Osteoblast (primary cell): ENCODE measurements around the gene MIGA1. TPM values are rescaled to one million over a fixed set of nuclear protein-coding genes. Genes with fewer than 3 reads are reported as not detected.

Experiments used
- DNase-seq: peaks from one replicate; pipeline ENCODE4 v3.0.0; 2011; ENCODE audit warnings: low spot score, mixed read lengths; ENCODE audit not compliant: insufficient read length; ENCODE audit errors: missing footprints
- H2AFZ ChIP-seq: 2 replicates; pipeline ENCODE4 v1.6.0; 2011; ENCODE audit warnings: mild to moderate bottlenecking, low read length
- H3K27ac ChIP-seq: 2 replicates; pipeline ENCODE4 v1.5.1; 2011; ENCODE audit warnings: mild to moderate bottlenecking, low read depth, low read length, moderate library complexity
- H3K27me3 ChIP-seq: 2 replicates; pipeline ENCODE4 v1.6.0; 2012; ENCODE audit warnings: mild to moderate bottlenecking, control low read depth, inconsistent platforms, low read length, moderate library complexity; ENCODE audit not compliant: insufficient read depth
- H3K36me3 ChIP-seq: 2 replicates; pipeline ENCODE4 v1.5.1; 2011; ENCODE audit warnings: mild to moderate bottlenecking, low read length, control low read depth, moderate library complexity; ENCODE audit not compliant: insufficient read depth
- H3K4me1 ChIP-seq: 2 replicates; pipeline ENCODE4 v1.5.1; 2011; ENCODE audit warnings: mild to moderate bottlenecking, low read length, control low read depth, moderate library complexity; ENCODE audit not compliant: insufficient read depth
- H3K4me2 ChIP-seq: 2 replicates; pipeline ENCODE4 v1.6.0; 2011; ENCODE audit warnings: mild to moderate bottlenecking, low read length; ENCODE audit not compliant: insufficient read depth
- H3K4me3 ChIP-seq: fragments of 200-600 bp; sonication (generic); 3 replicates; pipeline ENCODE4 v1.5.1; 2012; ENCODE audit warnings: mild to moderate bottlenecking, low read length, inconsistent platforms; ENCODE audit not compliant: insufficient read depth
- H3K79me2 ChIP-seq: 2 replicates; pipeline ENCODE4 v1.6.0; 2012; ENCODE audit warnings: mild to moderate bottlenecking, low read length, control low read depth, inconsistent platforms; ENCODE audit not compliant: insufficient read depth
- H3K9me3 ChIP-seq: 2 replicates; pipeline ENCODE4 v1.5.1; 2011; ENCODE audit warnings: low read depth, low read length, control low read depth
- H4K20me1 ChIP-seq: 2 replicates; pipeline ENCODE4 v1.6.0; 2012; ENCODE audit warnings: mild to moderate bottlenecking, low read length, control low read depth; ENCODE audit not compliant: insufficient read depth
- total RNA-seq: library from RNA; depleted of rRNA; stranded (reverse); fragments of >200 nt; gene quantifications from 2 replicates; pipeline ENCODE4 v1.2.3, GENCODE V29; 2012
- TF ChIP-seq, protein P1 (sequence below): IDR thresholded peaks from 2 replicates; pipeline ENCODE4 v1.5.1; 2011; ENCODE audit warnings: mild to moderate bottlenecking, low read depth, low read length, moderate library complexity; ENCODE audit errors: extremely low read depth

The MIGA1 gene
- total RNA-seq, 1 donor: 13.8 TPM

DNA sequence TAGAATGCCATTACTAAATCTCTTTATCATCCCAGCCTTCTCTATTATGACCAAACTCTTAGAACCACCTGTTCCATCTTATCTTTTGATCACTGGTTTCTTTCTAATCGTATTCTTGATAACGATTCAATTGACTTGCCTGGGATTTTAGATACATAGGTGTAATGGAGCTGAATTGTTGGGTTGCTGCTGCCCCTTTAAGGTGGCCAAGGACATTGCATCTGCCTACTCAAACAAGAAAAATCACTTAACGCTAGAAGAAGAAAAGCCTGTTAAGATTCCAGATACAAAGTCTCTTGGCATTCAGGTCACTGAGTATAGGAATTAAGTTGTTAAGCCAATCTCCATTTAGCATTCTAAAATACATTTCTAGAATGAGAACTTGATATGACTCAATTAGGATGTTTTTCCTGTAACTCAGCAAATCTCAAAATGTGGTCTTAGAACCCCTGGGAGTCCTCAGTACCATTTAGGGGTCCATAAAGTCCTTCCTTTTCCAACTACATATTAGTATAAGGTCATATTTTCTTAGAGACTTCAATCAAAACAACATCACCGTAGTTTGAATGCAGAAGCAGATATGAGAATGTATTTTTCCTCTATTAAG is 121.3 kb downstream of the MIGA1 start:
- TF ChIP-seq, protein P1, sequence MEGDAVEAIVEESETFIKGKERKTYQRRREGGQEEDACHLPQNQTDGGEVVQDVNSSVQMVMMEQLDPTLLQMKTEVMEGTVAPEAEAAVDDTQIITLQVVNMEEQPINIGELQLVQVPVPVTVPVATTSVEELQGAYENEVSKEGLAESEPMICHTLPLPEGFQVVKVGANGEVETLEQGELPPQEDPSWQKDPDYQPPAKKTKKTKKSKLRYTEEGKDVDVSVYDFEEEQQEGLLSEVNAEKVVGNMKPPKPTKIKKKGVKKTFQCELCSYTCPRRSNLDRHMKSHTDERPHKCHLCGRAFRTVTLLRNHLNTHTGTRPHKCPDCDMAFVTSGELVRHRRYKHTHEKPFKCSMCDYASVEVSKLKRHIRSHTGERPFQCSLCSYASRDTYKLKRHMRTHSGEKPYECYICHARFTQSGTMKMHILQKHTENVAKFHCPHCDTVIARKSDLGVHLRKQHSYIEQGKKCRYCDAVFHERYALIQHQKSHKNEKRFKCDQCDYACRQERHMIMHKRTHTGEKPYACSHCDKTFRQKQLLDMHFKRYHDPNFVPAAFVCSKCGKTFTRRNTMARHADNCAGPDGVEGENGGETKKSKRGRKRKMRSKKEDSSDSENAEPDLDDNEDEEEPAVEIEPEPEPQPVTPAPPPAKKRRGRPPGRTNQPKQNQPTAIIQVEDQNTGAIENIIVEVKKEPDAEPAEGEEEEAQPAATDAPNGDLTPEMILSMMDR: peak; percentile 66
- H3K27ac ChIP-seq: no peak overlapping the region
- no peak overlapping the region for H3K4me3 ChIP-seq
- no peaks in the 10 kb centered on the region for H3K27me3 ChIP-seq
- H4K20me1 ChIP-seq: peaks cover 26% of the 10 kb centered on the region
- H3K9me3 ChIP-seq: no peaks in the 10 kb centered on the region
- H3K4me1 ChIP-seq: peaks cover 6% of the 10 kb centered on the region
- H2AFZ ChIP-seq: no peak overlapping the region
- no peaks in the 10 kb centered on the region for H3K36me3 ChIP-seq
- H3K4me2 ChIP-seq: no peak overlapping the region
- peak; percentile 53 for DNase-seq
- peaks cover 67% of the 10 kb centered on the region for H3K79me2 ChIP-seq

DNA sequence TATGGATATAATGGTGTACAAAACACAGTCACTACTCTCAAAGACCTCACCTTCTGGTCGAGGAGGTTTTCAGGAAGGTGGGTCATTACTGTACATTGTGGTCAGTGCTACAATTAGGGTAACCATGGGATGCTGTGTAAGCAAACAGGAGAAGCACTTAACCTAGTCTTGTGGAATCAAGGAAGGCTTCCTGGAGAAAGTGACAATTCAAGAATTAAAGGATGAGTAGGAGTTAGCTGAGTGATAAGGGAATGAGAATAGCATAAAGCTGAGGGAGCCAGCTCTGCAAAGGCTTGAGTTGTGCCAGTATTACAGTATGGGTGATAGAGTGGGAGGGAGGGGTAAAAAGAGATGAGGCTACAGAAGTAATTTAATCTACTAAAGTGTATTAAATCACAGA is 126.2 kb downstream of the MIGA1 start:
- peaks cover 2% of the 10 kb centered on the region for H3K36me3 ChIP-seq
- peaks cover 87% of the 10 kb centered on the region for H3K79me2 ChIP-seq

DNA sequence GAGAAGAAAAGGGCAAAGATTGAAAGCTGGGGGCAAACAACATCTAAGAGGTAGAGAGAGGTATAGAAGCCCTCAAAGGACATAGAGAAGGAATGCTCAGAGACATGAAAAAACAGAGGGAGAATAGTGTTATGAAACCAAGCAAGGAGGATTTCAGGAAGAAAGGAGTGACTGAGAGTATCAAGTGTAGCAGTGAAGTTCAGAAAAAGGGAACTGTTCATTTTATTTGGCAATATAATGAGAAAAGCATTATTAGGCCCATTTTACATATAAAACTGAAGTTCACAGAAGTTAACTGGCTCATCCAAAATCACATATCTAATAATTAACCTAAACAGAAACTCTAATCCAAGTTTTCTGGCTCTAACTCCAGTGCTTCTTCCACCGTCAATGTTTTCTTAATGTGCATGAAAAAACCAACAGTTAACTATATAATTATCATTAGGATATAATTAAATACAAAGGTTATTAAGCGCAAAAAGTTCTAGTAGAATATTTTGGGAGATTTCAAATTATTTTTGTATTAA is 126.6 kb downstream of the MIGA1 start:
- Histone ChIP-seq H3K4me1 (no peaks in the 10 kb centered on the region), H2AFZ (no peak overlapping the region), H3K27me3 (no peaks in the 10 kb centered on the region), H3K36me3 (peaks cover 6% of the 10 kb centered on the region), H3K9me3 (no peaks in the 10 kb centered on the region), H3K4me2 (no peak overlapping the region), H3K79me2 (peaks cover 86% of the 10 kb centered on the region), H3K4me3 (no peak overlapping the region), H4K20me1 (peaks cover 14% of the 10 kb centered on the region), H3K27ac (no peak overlapping the region)
- DNase-seq: no peak
- TF ChIP-seq, protein P1: no peak

More for the DNA sequence above, 126.2 kb downstream of the MIGA1 start:
- H3K27me3 ChIP-seq: no peaks in the 10 kb centered on the region
- TF ChIP-seq, protein P1: no peak
- H3K9me3 ChIP-seq: no peaks in the 10 kb centered on the region
- H3K4me3 ChIP-seq: no peak overlapping the region
- H3K27ac ChIP-seq: no peak overlapping the region
- H3K4me1 ChIP-seq: peaks cover 4% of the 10 kb centered on the region
- H3K4me2 ChIP-seq: no peak overlapping the region
- peaks cover 16% of the 10 kb centered on the region for H4K20me1 ChIP-seq
- DNase-seq: no peak
- H2AFZ ChIP-seq: no peak overlapping the region

DNA sequence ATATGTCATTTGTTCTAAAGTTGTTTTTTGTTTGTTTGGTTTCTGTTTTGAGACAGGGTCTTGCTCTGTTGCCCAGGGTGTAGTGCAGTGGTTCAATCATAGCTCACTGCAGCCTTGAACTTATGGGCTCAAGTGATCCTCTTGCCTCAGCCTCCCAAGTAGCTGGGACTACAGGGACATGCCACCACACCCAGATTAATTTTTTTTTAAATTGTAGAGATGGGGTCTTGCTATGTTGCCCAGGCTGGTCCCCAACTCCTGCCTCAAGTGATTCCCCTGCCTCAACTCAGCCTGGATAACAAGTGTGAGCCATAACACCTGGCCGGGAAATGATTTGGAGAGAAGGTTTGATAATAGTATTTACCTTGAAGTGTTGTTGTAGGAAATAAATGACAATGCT is 127.2 kb downstream of the MIGA1 start:
- Histone ChIP-seq H3K4me1 (no peaks in the 10 kb centered on the region), H3K4me3 (no peak overlapping the region), H3K4me2 (no peak overlapping the region), H3K27me3 (no peaks in the 10 kb centered on the region), H3K79me2 (peaks cover 83% of the 10 kb centered on the region), H2AFZ (no peak overlapping the region), H3K36me3 (peaks cover 7% of the 10 kb centered on the region), H4K20me1 (peaks cover 11% of the 10 kb centered on the region), H3K27ac (no peak overlapping the region), H3K9me3 (no peaks in the 10 kb centered on the region)
- no peak for DNase-seq
- TF ChIP-seq, protein P1: no peak
